Putamen (tissue), 1 donor: Measurements from ENCODE around the gene LAMP5.
A peak's percentile ranks its signal among the peaks of the same experiment; 100 is the strongest.

Experiments
- DNase-seq: peaks from one replicate; pipeline ENCODE4 v3.0.0-alpha.2; 2016; ENCODE audit warnings: low spot score

LAMP5 gene

DNA sequence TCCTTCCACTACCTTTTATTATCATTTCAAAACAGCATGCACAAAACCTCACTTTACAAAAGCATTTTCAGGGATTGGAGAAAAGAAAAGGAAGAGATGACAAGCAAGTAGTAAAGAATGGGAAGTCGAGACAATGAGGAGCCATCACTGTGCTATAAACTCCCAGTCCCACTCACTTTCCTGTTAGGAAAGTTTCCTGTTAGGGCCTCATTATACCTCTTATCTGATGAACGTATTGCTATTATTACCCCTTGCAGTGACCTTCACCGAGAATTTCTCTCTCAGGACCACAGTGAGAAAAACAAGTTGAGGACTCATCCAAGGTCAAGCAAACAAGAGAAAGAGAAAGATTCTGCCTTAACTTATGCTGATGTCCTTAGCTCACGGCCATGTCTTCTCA, 28.8 kb downstream of the LAMP5 start:
- DNase-seq, result no peak

DNA sequence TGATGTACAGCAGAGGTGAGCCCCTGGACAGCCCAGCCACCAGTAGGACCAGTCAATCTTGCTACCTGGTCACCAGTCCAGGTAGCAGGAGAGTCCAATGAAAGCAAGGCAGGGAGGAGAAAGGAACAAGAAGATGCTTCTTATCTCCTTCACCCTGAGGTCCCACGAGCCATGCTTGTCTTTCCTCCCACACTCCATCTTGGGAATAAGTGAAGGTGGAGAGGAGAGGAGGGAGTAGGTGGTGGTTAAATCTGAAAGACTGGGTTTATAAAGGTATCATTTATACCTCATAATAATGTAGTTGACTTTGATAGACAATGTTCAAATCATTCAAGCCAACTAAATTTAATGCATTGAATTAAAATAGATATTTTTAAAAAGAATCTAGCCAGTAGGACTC, 35.9 kb downstream of the LAMP5 start:
- peak; percentile 64 for DNase-seq

DNA sequence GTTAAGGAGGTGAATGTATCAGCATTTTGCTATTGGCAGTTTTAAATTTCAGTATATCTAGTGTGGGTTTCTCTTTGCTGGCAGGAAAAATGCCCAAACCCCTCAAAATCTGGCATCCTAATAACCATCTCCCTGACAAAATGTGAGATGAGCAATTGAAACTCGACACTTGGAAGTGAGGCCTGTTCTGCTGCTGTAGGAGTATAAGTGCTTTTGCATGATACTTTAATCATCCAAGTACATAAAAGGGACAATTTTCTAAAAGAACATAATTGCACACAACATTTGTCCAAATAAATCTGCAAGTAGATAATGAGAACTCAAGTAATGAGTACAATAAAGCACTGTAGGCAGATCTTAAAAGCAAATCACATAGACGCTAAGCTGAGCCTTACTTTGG, 36.5 kb downstream of the LAMP5 start:
- DNase-seq, result peak; percentile 22

DNA sequence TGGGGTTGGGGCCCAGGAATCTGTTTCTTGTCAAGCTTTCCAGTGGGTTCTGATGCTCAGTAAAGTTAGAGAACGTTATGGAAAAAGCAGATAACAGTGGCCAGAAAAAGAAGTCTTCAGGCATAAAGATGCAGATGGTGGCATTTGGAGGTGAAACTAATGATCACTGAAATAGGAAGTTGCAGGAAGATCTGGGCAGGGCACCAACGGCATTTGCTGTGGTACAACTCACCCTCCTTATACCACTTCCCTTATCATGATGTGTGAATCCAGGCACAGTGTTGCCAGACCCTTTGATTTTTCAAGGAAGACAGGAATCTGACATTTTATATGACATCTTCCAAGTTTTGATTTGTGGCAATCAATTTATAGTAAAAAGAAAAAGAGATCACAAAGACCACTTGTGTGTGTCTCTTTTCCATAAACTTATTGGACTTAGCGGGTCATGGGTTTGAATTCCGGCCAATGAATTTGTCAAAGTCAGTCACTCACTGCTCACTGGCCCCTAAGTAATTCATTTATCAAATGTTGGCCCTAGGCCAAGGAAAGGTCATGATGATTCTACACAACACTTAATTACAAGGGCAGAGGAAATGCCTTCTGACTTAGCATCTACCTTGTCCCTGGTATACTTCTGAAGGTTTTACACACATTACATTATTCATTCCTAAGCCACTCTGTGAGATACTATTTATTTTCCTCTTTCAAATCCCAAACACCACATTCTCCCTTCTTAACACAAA, 37.6 kb downstream of the LAMP5 start:
- no peak for DNase-seq

DNA sequence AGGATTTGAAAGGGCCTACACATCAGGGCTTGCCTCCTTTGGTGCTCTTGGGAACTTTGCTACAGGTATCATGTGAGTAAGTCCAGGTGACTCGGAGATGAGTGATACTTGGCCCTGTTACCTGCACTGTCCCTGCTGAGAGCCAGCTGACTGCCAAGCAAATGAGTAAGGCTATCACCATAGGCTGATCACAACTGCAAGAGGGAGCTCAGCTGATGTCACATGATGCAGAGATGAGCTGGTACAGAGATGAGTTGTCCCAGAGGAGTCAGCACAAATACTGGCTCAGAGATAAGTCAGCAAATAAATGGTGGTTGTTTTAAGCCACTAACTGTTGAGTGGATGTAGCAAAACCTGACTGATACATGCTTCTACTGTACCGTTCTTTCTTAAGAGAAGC, 41.4 kb downstream of the LAMP5 start:
- DNase-seq, result no peak

DNA sequence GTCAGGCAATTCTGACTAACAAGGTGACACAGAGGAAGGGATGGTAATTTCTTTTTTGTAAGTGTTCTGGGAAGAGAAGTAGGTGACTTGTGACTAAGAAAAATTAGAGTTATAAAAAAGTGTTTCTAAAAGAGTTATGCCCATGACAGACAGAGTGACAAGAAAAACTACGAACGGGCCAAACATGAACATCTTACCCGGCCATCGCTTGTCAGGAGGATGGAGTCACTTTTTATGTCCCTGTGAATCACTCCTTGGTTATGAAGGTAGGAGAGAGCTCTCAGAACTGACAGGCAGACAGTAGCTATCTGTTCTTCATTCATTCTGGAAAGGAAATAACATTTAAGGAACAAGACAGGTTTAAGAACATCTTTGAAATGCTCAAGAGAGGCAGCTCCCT, 43.0 kb downstream of the LAMP5 start:
- DNase-seq, result peak; percentile 64

DNA sequence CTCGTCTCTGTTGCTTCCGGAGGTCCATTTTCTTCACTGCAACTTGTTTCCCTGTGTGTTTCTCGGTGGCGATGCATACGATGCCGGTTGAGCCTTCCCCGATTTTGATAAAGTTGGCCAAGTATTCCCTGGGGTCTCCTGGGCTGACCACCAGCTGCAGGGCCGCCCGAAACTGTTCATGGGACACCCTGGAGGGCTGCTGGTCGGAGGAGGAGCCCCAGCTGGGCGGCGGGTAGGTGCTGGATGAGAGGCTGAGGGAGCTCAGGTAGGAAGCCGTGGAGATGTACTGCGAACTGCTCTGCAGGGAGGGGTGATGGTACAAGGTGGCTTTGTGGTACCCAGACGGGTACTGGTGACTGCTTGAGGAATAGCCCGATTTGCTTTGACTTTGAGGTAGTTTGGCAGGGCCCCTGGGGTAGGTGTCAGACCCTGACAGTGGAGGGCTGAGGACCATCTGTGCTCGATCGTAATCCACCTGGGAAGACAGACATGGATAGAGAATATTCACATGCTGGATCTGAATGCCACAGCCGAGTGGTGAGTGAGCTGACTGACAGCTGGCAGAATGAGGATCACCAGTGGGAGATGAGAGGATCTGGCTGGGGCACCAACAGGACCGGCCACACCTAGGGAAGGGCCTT, 51.6 kb downstream of the LAMP5 start:
- DNase-seq, result no peak

DNA sequence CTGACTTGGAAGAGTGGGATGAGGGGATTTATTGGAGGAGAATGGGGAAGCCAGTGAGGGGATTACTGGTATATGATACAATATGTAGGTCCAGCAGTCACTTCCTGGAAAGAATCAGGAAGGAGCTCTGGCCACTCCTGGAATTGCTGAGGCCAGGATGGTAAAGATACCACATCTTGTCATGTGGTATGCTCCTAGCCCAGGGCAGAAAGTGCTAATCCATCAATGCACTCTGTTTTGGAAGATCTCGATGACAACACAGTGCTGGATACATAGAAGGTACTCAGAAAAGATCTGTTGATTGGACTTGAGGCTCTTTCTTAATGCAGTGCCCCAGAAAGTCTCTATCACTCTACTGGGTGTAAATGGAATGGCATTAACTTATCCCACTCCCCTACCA, 52.6 kb downstream of the LAMP5 start:
- DNase-seq, result no peak

DNA sequence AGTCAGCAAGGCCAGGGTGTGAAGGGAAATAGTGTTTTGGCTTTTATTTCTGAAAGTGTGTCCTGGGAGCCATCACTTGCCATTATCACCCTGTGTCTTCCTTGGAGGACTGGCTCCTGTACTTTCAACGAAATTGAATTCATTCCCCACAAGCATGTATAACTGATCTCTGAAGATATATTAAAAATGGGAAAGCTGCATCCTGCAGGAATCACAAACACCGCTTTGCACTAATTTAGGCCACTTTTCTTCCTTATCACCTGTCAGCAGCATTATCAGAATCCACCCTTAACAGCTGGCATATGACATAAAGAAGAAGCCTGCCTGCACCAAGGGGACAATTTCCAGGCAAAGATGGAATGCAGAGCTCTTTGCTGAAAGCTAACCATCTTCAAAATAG, 56.2 kb downstream of the LAMP5 start:
- DNase-seq, result no peak

DNA sequence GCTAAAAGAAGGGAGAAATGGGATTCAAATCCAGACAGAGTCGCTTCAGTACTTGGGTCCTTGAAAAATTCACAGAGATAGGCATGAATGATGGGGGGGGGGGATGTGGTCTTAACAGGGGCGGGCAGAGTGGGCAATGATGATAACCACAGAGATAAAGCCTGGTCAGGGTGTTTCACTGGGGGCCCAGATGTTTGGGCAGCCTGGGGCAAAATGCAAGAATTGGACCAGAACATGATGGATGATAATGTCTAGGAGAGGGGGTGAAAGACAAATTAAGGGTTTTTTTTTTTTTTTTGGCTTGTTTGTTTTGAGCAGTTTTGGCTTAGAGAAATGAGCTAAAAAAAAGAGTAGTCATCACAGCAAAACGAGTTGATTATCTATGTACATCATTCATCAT, 57.4 kb downstream of the LAMP5 start:
- no peak for DNase-seq

DNA sequence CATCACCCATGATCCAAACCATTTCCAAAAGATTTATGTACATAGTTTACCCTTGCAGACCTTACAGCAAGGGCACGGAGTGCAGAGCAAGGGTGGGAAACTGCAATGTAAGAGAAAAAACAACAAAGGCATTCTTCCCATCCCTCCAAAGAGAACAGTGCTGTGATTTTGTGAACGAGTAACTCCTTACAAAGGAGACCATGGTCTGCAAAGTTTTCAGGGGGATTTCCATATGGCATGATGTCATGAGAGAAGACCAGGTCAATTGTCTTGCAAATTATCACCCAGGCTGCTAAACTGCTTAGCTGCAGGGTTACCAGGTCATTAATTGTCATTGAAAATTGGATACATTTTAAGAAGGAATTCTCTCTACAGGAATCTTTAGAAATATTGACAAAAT, 58.3 kb downstream of the LAMP5 start:
- DNase-seq, result no peak

DNA sequence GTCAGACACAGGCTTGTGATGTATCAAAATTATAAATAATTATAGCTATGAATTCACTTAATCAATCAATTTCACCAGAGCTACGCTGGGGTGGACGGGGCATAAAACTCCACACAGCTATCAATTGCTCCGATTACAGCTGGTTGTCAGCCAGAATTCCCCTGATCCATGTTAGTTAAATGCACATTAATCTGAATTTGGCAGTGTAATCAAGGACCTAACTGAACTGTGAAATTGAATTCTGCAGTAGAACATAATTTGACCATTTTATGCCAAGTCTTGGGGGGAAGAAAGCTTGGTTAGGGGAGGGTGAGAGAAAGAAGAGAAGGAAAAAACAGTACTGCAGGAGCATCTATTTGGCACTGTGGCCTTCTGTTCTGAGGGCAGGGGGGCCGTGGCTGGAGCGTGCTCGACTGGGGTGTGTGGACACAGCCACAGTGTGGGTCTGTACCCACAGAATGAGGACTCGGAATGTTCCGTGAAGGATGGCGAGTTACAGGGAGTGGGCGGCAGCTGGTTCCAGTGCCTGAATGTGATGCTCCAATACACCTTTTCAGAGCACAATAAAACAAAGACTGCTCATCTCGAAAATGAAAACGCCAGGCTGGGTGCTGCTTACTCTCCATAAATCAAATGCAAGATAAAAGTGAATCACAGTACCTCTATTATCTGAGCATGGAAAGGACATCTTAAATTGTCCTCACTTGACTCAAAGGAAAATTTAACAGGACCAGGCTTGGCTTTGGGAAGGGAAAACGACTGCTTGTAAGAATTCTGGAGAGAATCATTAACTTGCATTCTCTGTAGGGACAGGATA, 59.2 kb downstream of the LAMP5 start:
- DNase-seq, result no peak

DNA sequence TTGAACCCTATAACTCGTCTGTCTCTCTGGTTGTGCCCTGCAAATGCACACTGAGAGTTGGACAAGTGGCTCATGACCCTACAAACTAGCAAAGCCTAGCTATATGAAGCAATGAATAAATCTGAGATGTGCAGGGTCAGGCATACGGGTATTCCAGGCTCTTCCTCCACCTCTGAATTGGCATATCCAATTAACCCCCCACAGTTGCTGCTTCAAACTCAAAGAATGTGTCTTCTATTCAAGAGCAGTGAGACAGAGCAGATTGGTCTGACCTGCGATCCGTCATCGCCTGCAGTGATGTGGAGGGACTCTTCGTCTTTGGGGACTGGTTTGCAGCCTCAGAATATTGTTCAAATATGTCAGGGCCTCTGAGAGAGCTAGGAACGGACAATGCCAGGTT, 59.8 kb downstream of the LAMP5 start:
- no peak for DNase-seq

DNA sequence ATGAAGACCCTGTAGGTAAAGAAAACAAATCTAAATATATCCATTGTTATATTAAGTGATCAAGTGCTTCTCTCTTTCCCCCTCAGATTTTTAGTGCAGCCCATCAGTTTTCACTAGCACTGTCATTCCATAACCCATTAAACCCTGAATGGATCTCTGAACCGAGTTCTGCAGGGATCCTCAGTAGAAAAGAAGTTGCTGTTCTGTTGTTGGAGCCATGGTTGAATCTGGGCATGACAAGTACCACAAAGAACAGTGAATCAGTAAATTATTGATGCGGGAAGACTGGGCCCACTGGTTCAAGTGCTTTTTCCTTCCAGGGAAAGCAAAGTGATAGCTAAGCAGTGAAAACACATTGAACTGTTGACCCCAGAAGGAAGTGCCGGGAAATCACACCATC, 60.4 kb downstream of the LAMP5 start:
- DNase-seq, result no peak

DNA sequence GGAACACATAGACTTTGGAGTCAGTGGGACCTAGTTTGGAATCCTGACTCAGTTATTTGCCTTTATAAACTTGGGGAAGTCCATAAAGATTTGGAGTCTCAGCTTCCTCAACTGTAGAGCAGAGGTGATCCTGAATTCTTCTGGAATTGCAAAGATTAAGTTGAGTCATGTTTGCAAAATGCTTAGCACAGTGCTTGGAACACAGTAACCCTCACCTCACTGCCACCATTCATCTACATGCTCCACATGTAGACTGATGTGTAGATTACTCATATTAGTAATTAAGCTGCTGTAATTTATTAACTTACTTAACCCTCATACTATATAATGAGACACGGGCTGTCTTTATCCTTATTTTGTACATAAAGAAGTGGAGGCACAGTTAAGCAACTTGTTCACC, 61.4 kb downstream of the LAMP5 start:
- DNase-seq, result no peak

DNA sequence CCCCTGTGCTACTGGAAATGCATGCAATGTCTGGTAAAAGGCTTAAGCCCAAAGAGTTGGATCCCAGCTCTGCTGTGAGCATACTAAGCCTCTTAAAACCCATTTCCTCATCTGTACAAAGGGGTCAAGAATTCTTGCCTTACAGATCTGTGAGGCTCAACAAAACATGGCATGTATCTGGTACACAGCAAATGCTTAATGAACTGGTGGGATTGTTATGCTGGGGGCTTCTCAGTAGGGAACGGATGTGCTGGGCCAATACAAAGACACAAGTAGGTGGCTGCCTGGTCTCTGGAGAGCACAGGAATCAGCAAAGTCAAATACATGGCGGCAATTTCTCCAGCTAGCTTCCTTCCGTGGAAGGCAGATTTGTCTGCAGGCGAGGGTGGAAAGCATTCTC, 62.3 kb downstream of the LAMP5 start:
- no peak for DNase-seq

DNA sequence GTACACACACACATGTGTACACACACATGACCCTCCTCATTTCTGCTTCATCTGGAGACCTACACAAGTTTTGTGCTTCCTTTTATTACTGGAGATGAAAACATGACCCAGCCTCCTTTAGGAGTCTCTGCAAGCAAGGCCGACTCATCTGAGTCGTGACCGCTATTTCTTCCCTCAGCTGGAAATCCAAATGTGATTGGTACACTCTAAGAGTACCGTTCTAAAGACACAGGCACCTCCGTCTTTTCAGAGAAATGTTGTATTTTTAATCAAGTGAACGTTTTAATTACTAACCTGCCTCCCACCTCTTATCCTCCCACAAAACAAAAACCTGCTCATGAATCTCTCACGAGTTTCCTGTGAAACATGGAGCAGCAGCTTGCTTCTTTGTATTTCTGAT, 63.0 kb downstream of the LAMP5 start:
- DNase-seq, result peak; percentile 26

DNA sequence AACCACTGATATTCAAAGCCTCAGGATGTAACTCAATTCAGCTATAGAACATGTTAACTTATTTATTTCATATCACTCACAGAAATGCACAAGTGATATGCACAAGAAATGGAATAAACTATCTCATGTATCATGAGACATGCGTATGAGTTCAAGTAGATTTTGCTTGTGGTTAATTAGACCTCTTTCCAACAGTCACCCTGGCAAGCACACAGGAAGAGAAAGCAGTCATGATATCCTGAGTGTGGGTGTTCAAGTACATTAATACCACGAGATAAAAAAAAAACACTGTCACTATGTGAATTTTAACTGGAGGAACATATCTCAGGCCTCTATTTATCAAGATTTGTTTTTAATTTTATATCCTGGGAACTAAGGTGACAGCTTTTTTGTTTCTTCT, 64.2 kb downstream of the LAMP5 start:
- DNase-seq, result no peak
